Epithelial cell of proximal tubule (primary cell): ENCODE measurements around the gene CARMIL1. TPM values are rescaled to one million over a fixed set of nuclear protein-coding genes. Genes with fewer than 3 reads are reported as not detected.

Experiments used
- DNase-seq: peaks from one replicate; pipeline ENCODE4 v3.0.0-alpha.2; 2011; ENCODE audit warnings: low read depth
- H3K4me3 ChIP-seq: 2 replicates; pipeline ENCODE4 v1.5.1; 2011; ENCODE audit warnings: low read depth, mild to moderate bottlenecking, low read length
- CTCF ChIP-seq: conservative IDR thresholded peaks from 2 replicates; pipeline ENCODE4 v1.5.1; 2012; ENCODE audit warnings: low read depth, mild to moderate bottlenecking, low read length
- total RNA-seq: library from RNA; depleted of rRNA; stranded (reverse); fragments of >200 nt; gene quantifications from 2 replicates; pipeline ENCODE4 v1.2.3, GENCODE V29; 2015

CARMIL1 gene
- total RNA-seq, 1 donor from 2014 or later = 27.7 TPM

GRCh38 chr6:25314509-25315175 is 35.5 kb downstream of the CARMIL1 start:
- no peak overlapping the region for H3K4me3 ChIP-seq
- TF ChIP-seq CTCF = no peak
- DNase-seq = no peak

GRCh38 chr6:25315194-25316177 is 36.3 kb downstream of the CARMIL1 start:
- DNase-seq = no peak
- H3K4me3 ChIP-seq = no peak overlapping the region
- TF ChIP-seq CTCF = no peak

GRCh38 chr6:25316626-25317025 is 37.5 kb downstream of the CARMIL1 start:
- DNase-seq = no peak
- no peak overlapping the region for H3K4me3 ChIP-seq
- no peak for TF ChIP-seq CTCF

- H3K4me3 ChIP-seq = no peak overlapping the region
- DNase-seq = no peak
- TF ChIP-seq CTCF = no peak
These were observed 39.4 kb downstream of the CARMIL1 start for GRCh38 chr6:25318589-25318988.

- TF ChIP-seq CTCF = no peak
- no peak overlapping the region for H3K4me3 ChIP-seq
- no peak for DNase-seq
These were observed 41.3 kb downstream of the CARMIL1 start for GRCh38 chr6:25320459-25320858.

- TF ChIP-seq CTCF = no peak
- no peak overlapping the region for H3K4me3 ChIP-seq
- DNase-seq = no peak
These were observed 43.5 kb downstream of the CARMIL1 start for GRCh38 chr6:25322692-25323091.
